Chondrocyte (in vitro differentiated cells): Measurements from ENCODE around the gene DDX5. TPM values are rescaled to one million over a fixed set of nuclear protein-coding genes. Genes with fewer than 3 reads are reported as not detected.
A peak's percentile ranks its signal among the peaks of the same experiment; 100 is the strongest.
"Not testable (repeated sequence)": the region's sequence is repeated elsewhere in the genome, so short reads cannot be mapped to it uniquely, and the experiment has no call there.

Experiments
- DNase-seq: peaks from one replicate; pipeline ENCODE4 v3.0.0; 2021; ENCODE audit warnings: mixed read lengths, low spot score
- H3K27ac Mint-ChIP-seq: one replicate; pipeline ENCODE4 v1.8.0; 2021; ENCODE audit warnings: mild to moderate bottlenecking, moderate library complexity, mixed read lengths; ENCODE audit not compliant: unreplicated experiment
- H3K27me3 Mint-ChIP-seq: 2 replicates; pipeline ENCODE4 v1.8.0; 2021; ENCODE audit warnings: low read depth, mixed read lengths
- H3K36me3 Mint-ChIP-seq: 2 replicates; pipeline ENCODE4 v1.8.0; 2021; ENCODE audit warnings: low read depth, mixed read lengths
- H3K4me1 Mint-ChIP-seq: 2 replicates; pipeline ENCODE4 v1.8.0; 2021; ENCODE audit warnings: low read depth, mild to moderate bottlenecking, mixed read lengths
- H3K4me3 Mint-ChIP-seq: one replicate; pipeline ENCODE4 v1.8.0; 2021; ENCODE audit warnings: mild to moderate bottlenecking, moderate library complexity, mixed read lengths; ENCODE audit not compliant: unreplicated experiment
- H3K9me3 Mint-ChIP-seq: 2 replicates; pipeline ENCODE4 v1.8.0; 2021; ENCODE audit warnings: low read depth, mixed read lengths
- CTCF ChIP-seq: fragments of 200-600 bp; sonication (generic); IDR thresholded peaks from 2 replicates; pipeline ENCODE4 v1.5.0; 2021; ENCODE audit warnings: antibody characterized with exemption, mild to moderate bottlenecking, moderate library complexity
- total RNA-seq: library from RNA; stranded (reverse); gene quantifications from 3 replicates; pipeline ENCODE4 v1.2.1, GENCODE V29; 2021

The DDX5 gene
- total RNA-seq, 1 donor from 2014 or later: 611 TPM

GRCh38 chr17:64496348-64496785, 9.7 kb downstream of the DDX5 start:
- no peak for TF ChIP-seq CTCF
- H3K27me3 Mint-ChIP-seq: no peaks in the 10 kb centered on the region
- peak overlapping the region; percentile 98 for H3K27ac Mint-ChIP-seq
- H3K36me3 Mint-ChIP-seq: peaks cover 28% of the 10 kb centered on the region
- peak overlapping the region; percentile 99 for H3K4me3 Mint-ChIP-seq
- no peaks in the 10 kb centered on the region for H3K9me3 Mint-ChIP-seq
- H3K4me1 Mint-ChIP-seq: peaks cover 65% of the 10 kb centered on the region
- no peak for DNase-seq

- not testable (repeated sequence) for H3K27ac Mint-ChIP-seq, DNase-seq, H3K27me3 Mint-ChIP-seq, H3K9me3 Mint-ChIP-seq
- H3K36me3 Mint-ChIP-seq: peaks cover 22% of the 10 kb centered on the region
- H3K4me1 Mint-ChIP-seq: peaks cover 54% of the 10 kb centered on the region
- peak overlapping the region; percentile 99 for H3K4me3 Mint-ChIP-seq
These were observed 10.8 kb downstream of the DDX5 start for GRCh38 chr17:64495300-64495699.

- no peaks in the 10 kb centered on the region for H3K9me3 Mint-ChIP-seq
- no peak for TF ChIP-seq CTCF
- no peak for DNase-seq
- H3K36me3 Mint-ChIP-seq: peaks cover 15% of the 10 kb centered on the region
- peaks cover 43% of the 10 kb centered on the region for H3K4me1 Mint-ChIP-seq
- H3K4me3 Mint-ChIP-seq: no peak overlapping the region
- H3K27me3 Mint-ChIP-seq: no peaks in the 10 kb centered on the region
- no peak overlapping the region for H3K27ac Mint-ChIP-seq
These were observed 12.0 kb downstream of the DDX5 start for GRCh38 chr17:64494121-64494520.

- no peak overlapping the region for H3K4me3 Mint-ChIP-seq
These were observed 13.5 kb downstream of the DDX5 start for GRCh38 chr17:64492481-64493109.

GRCh38 chr17:64491994-64492393, 14.1 kb downstream of the DDX5 start:
- no peak for DNase-seq
- Mint-ChIP-seq H3K36me3 (peaks cover 12% of the 10 kb centered on the region), H3K27me3 (no peaks in the 10 kb centered on the region), H3K9me3 (no peaks in the 10 kb centered on the region), H3K27ac (no peak overlapping the region), H3K4me1 (peaks cover 23% of the 10 kb centered on the region), H3K4me3 (no peak overlapping the region)
- TF ChIP-seq CTCF: no peak

More at GRCh38 chr17:64492481-64493109, 13.5 kb downstream of the DDX5 start:
- Mint-ChIP-seq H3K27me3 (no peaks in the 10 kb centered on the region), H3K4me1 (peaks cover 29% of the 10 kb centered on the region), H3K9me3 (no peaks in the 10 kb centered on the region), H3K27ac (no peak overlapping the region), H3K36me3 (peaks cover 12% of the 10 kb centered on the region)
- DNase-seq: no peak
- TF ChIP-seq CTCF: peak; percentile 72
